ENCODE measurements around the gene EPHA6.
"Not testable (repeated sequence)": the region's sequence is repeated elsewhere in the genome, so short reads cannot be mapped to it uniquely, and the experiment has no call there.

EPHA6 gene

DNA sequence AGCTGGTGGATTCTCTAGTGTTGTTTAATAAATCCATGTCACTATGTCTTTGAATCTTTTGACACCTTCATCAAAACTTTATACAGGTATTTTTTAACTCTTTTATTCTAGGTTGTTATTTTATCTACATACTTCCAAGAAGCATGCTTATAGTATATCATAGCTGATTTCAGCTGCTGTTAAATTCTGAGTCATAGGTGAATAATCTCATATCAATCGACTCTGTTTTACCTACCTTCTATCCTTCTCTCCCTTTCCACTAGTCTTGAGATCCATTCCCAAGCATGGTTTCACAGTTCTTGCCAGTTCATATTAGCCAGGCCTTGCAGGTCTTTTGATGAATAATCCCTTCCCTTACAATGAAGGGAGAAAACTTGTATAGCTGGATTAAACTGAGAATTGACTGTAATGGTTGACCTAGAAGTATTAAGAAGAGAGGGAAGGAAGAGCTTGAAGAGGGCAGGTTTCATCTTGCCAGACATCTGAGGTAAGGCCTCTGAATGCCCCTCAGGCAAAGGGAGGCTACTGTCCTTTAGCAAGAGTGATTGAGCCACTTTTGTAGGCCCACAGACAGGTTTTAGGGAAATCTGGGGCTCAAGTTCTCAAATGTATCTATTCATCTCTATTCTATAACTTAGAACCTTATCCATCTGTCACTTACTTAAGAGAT lies 146.4 kb downstream of the EPHA6 start:
- TF ChIP-seq POU2F2 (IDR thresholded peaks at IDR 0.05; ENCODE audit: low read depth, low read length) (no peak), PAX5 (IDR thresholded peaks at IDR 0.05; ENCODE audit: insufficient read depth, low read length, severe bottlenecking) (no peak), SPI1 (IDR thresholded peaks at IDR 0.05; ENCODE audit: low read depth, low read length) (no peak), POLR2A (IDR thresholded peaks at IDR 0.05; ENCODE audit: low read depth, low read length) (no peak), TAF1 (IDR thresholded peaks at IDR 0.05; ENCODE audit: low read depth, low read length) (no peak), POLR2AphosphoS5 (IDR thresholded peaks at IDR 0.05; ENCODE audit: low read depth, low read length) (no peak)
- no peak for DNase-seq (ENCODE audit: insufficient read length, low spot score)
- no peak for FAIRE-seq

GRCh38 chr3:96961576-96961975 lies 147.2 kb downstream of the EPHA6 start:
- TF ChIP-seq PAX5 (IDR thresholded peaks at IDR 0.05; ENCODE audit: insufficient read depth, low read length, severe bottlenecking) (no peak), POLR2AphosphoS5 (IDR thresholded peaks at IDR 0.05; ENCODE audit: low read depth, low read length) (no peak)
- DNase-seq (ENCODE audit: insufficient read length, low spot score), result no peak

GRCh38 chr3:96966181-96966929 lies 152.0 kb downstream of the EPHA6 start:
- no peak for TF ChIP-seq SPI1 (IDR thresholded peaks at IDR 0.05; ENCODE audit: low read depth, low read length)
- DNase-seq (ENCODE audit: insufficient read length, low spot score) (no peak), FAIRE-seq (no peak)

More at GRCh38 chr3:96961576-96961975, 147.2 kb downstream of the EPHA6 start:
- FAIRE-seq, result no peak

DNA sequence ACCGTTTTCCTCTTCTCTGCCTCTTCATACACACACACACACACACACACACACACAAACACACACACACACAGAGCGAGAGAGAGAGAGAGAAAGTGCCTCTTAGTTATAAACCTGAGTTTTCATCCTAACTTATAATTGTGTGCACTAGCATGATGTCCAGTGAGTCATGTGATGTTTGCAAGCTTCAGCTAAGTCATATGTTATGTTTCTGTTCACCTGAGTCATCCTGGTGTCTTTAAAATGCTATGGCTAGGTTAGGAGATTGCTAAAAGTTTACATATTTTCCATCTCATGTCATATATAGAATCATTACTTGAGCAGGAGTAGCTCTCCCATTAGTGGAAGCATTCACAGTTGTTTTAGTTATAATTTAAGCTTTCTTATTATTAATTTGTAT lies 155.8 kb downstream of the EPHA6 start:
- no peak for TF ChIP-seq TAF1 (IDR thresholded peaks at IDR 0.05; ENCODE audit: low read depth, low read length)
- no peak for TF ChIP-seq PAX5 (IDR thresholded peaks at IDR 0.05; ENCODE audit: insufficient read depth, low read length, severe bottlenecking)
- TF ChIP-seq SPI1 (IDR thresholded peaks at IDR 0.05; ENCODE audit: low read depth, low read length), result no peak
- TF ChIP-seq POLR2A (IDR thresholded peaks at IDR 0.05; ENCODE audit: low read depth, low read length), result no peak
- no peak for TF ChIP-seq POLR2AphosphoS5 (IDR thresholded peaks at IDR 0.05; ENCODE audit: low read depth, low read length)
- TF ChIP-seq POU2F2 (IDR thresholded peaks at IDR 0.05; ENCODE audit: low read depth, low read length), result no peak
- DNase-seq (ENCODE audit: insufficient read length, low spot score) (no peak), FAIRE-seq (no peak)

DNA sequence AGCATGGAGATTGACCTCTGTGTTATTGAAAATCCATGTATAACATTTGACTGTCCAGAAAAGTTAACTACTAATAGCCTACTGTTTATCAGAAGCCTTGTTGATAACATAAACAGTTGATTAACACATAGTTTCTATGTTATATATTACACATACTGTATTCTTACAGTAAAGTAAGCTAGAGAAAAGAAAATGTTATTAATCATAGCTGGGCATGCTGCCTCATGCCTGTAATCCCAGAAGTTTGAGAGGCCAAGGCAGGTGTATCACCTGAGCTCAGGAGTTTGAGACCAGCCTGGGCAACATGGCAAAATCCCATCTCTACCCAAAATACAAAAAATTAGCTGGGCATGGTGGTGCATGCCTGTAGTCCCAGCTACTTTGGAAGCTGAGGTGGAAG lies 163.3 kb downstream of the EPHA6 start:
- FAIRE-seq (no peak), DNase-seq (ENCODE audit: insufficient read length, low spot score) (no peak)
- TF ChIP-seq PAX5 (IDR thresholded peaks at IDR 0.05; ENCODE audit: insufficient read depth, low read length, severe bottlenecking) (no peak), POU2F2 (IDR thresholded peaks at IDR 0.05; ENCODE audit: low read depth, low read length) (no peak), POLR2A (IDR thresholded peaks at IDR 0.05; ENCODE audit: low read depth, low read length) (no peak), POLR2AphosphoS5 (IDR thresholded peaks at IDR 0.05; ENCODE audit: low read depth, low read length) (no peak), TAF1 (IDR thresholded peaks at IDR 0.05; ENCODE audit: low read depth, low read length) (no peak), SPI1 (IDR thresholded peaks at IDR 0.05; ENCODE audit: low read depth, low read length) (no peak)

GRCh38 chr3:96983716-96984115 lies 169.3 kb downstream of the EPHA6 start:
- FAIRE-seq, result not testable (repeated sequence)

DNA sequence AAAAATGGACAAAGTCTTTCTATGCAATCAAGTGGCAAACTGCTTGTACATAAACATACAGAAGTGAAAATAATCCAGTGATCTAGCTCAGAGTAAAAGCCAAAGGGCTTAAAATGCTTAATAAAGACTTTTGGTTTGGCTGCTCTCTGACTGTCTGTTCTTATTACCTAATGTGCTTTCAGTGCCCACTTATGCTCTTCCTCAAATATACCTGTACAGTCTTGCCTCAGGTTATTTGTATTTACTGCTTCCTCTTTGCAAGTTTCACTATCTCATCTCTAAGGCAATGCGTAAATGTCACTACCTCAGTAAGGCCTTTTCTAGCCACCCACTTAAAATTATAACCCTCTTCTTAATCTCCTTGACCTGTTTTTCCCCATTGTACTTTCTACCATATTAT lies 171.8 kb downstream of the EPHA6 start:
- FAIRE-seq (no peak), DNase-seq (ENCODE audit: insufficient read length, low spot score) (no peak)
- TF ChIP-seq SPI1 (IDR thresholded peaks at IDR 0.05; ENCODE audit: low read depth, low read length) (no peak), POLR2AphosphoS5 (IDR thresholded peaks at IDR 0.05; ENCODE audit: low read depth, low read length) (no peak), TAF1 (IDR thresholded peaks at IDR 0.05; ENCODE audit: low read depth, low read length) (no peak), POU2F2 (IDR thresholded peaks at IDR 0.05; ENCODE audit: low read depth, low read length) (no peak), PAX5 (IDR thresholded peaks at IDR 0.05; ENCODE audit: insufficient read depth, low read length, severe bottlenecking) (no peak), POLR2A (IDR thresholded peaks at IDR 0.05; ENCODE audit: low read depth, low read length) (no peak)

More at GRCh38 chr3:96983716-96984115, 169.3 kb downstream of the EPHA6 start:
- DNase-seq (ENCODE audit: insufficient read length, low spot score), result not testable (repeated sequence)

- TF ChIP-seq POLR2AphosphoS5 (IDR thresholded peaks at IDR 0.05; ENCODE audit: low read depth, low read length) (no peak), POLR2A (IDR thresholded peaks at IDR 0.05; ENCODE audit: low read depth, low read length) (no peak), POU2F2 (IDR thresholded peaks at IDR 0.05; ENCODE audit: low read depth, low read length) (no peak), PAX5 (IDR thresholded peaks at IDR 0.05; ENCODE audit: insufficient read depth, low read length, severe bottlenecking) (no peak), SPI1 (IDR thresholded peaks at IDR 0.05; ENCODE audit: low read depth, low read length) (no peak), TAF1 (IDR thresholded peaks at IDR 0.05; ENCODE audit: low read depth, low read length) (no peak)
- DNase-seq (ENCODE audit: insufficient read length, low spot score) (no peak), FAIRE-seq (no peak)
Observed at GRCh38 chr3:96991231-96991630, 176.8 kb downstream of the EPHA6 start.

GRCh38 chr3:96991800-96992365 lies 177.5 kb downstream of the EPHA6 start:
- FAIRE-seq, result no peak
- no peak for TF ChIP-seq POLR2AphosphoS5 (IDR thresholded peaks at IDR 0.05; ENCODE audit: low read depth, low read length)
- TF ChIP-seq POLR2A (IDR thresholded peaks at IDR 0.05; ENCODE audit: low read depth, low read length), result no peak
- TF ChIP-seq TAF1 (IDR thresholded peaks at IDR 0.05; ENCODE audit: low read depth, low read length), result no peak
- TF ChIP-seq SPI1 (IDR thresholded peaks at IDR 0.05; ENCODE audit: low read depth, low read length), result no peak
- TF ChIP-seq PAX5 (IDR thresholded peaks at IDR 0.05; ENCODE audit: insufficient read depth, low read length, severe bottlenecking), result no peak
- no peak for TF ChIP-seq POU2F2 (IDR thresholded peaks at IDR 0.05; ENCODE audit: low read depth, low read length)
- DNase-seq (ENCODE audit: insufficient read length, low spot score), result no peak

GRCh38 chr3:96994988-96995387 lies 180.6 kb downstream of the EPHA6 start:
- FAIRE-seq, result no peak
- no peak for TF ChIP-seq PAX5 (IDR thresholded peaks at IDR 0.05; ENCODE audit: insufficient read depth, low read length, severe bottlenecking)
- TF ChIP-seq POLR2A (IDR thresholded peaks at IDR 0.05; ENCODE audit: low read depth, low read length), result no peak
- no peak for TF ChIP-seq POU2F2 (IDR thresholded peaks at IDR 0.05; ENCODE audit: low read depth, low read length)
- no peak for TF ChIP-seq TAF1 (IDR thresholded peaks at IDR 0.05; ENCODE audit: low read depth, low read length)
- no peak for TF ChIP-seq POLR2AphosphoS5 (IDR thresholded peaks at IDR 0.05; ENCODE audit: low read depth, low read length)
- TF ChIP-seq SPI1 (IDR thresholded peaks at IDR 0.05; ENCODE audit: low read depth, low read length), result no peak
- no peak for DNase-seq (ENCODE audit: insufficient read length, low spot score)
